Dermis microvascular lymphatic vessel endothelial cell (primary cell): ENCODE data around the gene SYTL3. TPM values are rescaled to one million over a fixed set of nuclear protein-coding genes. Genes with fewer than 3 reads are reported as not detected.
"Not testable (repeated sequence)": the region's sequence is repeated elsewhere in the genome, so short reads cannot be mapped to it uniquely, and the experiment has no call there.

Experiments
- DNase-seq, 2 donors: peaks; one replicate each; pipeline versions ENCODE4 v3.0.0 to v3.0.0-alpha.2; 2010; ENCODE audit warnings: low read depth in 2 of 2
- total RNA-seq: library from RNA; depleted of rRNA; stranded (reverse); fragments of >200 nt; gene quantifications from 2 replicates; pipeline ENCODE4 v1.2.1, GENCODE V29; 2014

Gene SYTL3
- total RNA-seq, 1 donor from 2014 or later = 0.51 TPM

DNA sequence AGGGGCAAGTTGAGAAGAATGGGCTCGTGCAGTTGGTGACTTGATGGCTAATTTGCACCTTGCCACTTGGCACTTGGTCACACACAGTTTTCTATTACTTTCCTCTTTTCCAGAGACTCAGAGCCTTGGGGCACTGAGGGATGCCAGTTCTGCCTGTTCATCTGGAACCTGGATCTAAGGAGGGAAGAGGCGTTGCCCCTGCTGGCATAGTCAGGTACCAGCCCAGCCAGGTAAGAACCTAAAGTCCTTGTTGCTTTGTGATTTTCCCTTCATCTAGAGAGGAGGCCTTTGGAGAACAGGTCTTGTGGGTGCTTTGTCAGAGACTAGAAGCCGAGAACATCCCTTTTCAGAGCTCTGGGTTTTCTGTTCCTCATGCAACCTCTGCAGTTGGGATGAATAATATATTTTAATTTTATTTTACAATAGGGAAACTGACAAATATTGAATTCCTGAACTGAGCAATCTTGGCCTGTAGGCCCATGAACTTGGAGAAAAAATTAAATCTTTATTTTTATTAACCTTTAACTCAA is 11.4 kb downstream of the SYTL3 start:
- DNase-seq = no peak

DNA sequence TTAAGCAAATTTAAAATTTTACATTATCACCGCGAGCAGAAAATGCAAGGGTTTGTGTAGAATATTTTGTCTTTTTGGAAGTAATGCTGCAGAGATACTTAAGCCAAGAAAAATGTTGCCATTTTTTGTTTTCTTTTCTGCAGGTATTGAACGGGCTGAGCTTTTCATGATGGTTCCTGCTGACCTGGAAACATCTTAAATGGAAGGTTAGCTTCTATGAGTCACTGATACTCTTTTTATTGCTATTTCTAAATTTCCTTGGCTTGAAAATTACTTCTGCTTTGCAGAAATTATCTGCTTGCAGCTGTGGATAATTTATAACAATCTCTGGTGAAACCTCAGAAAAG is 12.7 kb downstream of the SYTL3 start:
- no peak for DNase-seq

DNA sequence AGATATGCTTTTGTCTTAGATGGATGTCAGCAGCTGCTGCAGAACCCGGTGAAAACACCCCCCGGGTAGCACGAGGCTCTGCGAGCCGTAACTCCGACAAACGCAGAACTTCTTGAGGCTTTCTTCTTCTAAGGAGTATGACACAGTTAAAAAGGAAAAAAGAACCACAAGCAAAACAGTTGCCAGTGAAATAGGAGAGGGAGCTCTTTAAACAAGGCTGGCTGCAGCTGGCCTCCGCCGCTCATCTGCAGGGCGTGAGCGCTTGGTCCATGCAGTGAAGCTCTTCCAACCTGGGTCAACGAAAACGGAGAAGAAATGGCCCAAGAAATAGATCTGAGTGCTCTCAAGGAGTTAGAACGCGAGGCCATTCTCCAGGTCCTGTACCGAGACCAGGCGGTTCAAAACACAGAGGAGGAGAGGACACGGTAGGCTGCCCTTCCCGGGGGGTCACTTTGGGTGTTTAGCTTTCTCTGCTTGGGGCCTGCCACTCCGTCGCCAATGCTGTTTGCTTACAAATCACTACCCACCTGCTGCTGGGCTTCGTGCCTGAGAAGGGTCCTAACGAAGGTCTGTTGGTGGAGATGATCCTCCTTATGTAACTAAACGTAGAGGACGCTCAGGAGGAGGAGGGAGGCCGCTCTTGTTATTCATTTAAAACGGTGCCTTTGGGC is 13.2 kb downstream of the SYTL3 start:
- DNase-seq = no peak

DNA sequence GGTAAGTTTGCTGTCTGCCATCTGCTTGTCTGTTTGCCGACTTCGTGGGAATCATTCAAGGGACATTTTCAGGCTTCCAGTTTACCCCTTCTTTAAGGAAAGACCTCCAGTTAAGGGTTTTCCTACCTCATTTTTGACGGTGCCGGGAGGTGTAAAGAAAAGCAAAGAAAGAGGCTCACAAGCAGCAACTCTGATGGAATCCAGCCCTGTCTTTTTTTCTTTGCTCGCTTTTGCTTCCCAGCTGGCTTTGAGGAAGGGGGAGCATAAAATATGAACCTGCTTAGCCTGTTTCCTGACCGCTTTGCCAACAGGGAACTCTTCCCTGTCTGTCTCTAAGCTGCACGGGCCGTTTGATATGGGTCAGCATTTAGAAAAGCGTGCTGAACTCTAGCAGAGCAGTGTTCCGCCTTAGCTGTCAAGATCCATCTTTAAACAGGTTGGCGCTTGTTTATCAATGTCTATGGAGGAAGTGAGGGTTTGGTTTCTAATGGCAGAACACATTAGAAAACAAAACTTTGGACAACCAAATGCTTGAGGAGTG is 13.8 kb downstream of the SYTL3 start:
- no peak for DNase-seq

- no peak for DNase-seq
These were observed 15.5 kb downstream of the SYTL3 start for GRCh38 chr6:158665332-158665731.

- no peak for DNase-seq
These were observed 16.9 kb downstream of the SYTL3 start for GRCh38 chr6:158666628-158667359.

DNA sequence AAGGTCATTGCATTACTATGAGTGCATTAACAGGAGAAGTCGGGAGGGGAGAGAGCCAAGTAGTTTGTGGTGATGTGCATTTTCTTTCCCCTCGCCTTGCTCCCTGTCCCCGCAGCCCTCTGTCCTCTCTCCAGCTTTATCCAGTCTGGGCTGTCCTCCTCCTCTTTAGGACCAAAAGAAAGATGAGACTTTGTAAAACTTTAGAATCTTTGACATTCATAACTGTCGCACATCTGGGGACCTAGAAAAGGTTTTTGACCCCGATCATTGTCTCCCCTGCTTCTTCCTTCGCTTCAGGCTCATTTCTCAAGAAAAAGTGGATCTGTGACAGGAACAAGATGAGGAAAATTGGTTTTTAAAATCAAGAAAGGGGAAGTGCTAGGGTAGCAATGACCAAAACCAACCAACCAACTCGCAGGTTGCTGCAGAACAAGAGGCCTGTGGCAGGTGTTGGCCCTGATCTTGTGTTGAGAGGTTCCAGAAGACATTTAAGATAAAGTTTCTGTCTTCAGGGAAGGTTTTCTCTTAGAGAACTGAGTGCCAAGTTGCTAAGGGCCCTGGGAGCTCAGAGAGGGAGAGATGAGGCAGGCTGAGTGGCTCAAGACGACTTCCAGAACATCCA is 17.6 kb downstream of the SYTL3 start:
- no peak for DNase-seq

GRCh38 chr6:158668707-158669103 is 18.9 kb downstream of the SYTL3 start:
- DNase-seq = no peak

GRCh38 chr6:158669145-158670035 is 19.5 kb downstream of the SYTL3 start:
- no peak for DNase-seq

DNA sequence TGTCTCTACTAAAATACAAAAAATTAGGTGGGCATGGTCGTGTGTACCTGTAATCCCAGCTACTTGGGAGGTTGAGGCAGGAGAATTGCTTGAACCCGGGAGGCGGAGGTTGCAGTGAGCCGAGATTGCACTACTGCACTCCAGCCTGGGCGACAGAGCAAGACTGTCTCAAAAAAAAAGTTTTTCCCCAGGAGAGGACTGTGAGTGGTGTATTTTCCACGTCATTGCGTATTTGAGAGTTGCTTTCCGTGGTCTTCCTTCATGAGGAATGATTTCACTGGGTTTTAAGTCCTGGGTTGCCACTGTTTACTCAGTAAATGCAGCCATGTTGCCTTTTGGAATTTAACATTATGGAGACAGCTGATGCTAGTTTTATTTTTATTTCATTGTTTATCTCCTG is 22.3 kb downstream of the SYTL3 start:
- not testable (repeated sequence) for DNase-seq

- no peak for DNase-seq
These were observed 22.9 kb downstream of the SYTL3 start for GRCh38 chr6:158672726-158673125.

DNA sequence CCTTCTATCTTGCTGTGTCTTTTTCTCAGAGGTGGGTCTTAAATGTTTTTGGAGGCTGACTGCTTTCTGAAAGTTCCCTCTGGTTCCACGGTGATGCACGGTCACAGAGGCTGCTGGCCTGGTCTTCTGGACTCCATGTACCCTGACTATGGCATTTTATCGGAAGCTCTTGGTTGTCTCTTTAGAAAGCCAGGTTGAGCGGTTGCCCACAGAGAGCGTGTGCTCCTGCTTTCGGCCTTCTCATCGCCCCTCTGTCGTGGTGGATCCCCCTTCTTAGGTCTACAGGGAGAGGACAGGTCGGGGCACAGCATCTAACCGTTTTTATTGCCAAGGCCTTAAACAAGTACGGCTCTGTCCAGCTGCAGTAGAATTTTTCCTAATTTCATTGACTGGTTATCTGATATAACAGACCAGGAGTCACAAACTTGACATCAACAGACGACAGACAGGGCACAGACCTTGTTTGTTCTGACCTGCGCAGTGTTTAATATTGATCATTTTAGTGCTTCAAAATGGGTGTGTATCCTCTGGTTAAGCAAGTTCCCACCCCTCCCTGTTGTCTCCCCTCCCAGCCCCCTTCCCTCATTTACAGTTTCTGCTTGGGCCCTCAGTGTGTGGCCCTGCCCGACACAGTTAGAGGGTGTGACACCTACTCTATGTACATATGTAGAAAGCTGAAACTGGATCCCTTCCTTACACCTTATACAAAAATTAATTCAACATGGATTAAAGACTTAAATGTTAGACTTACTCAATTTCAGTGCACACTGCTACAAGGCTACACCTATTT is 24.7 kb downstream of the SYTL3 start:
- no peak for DNase-seq

DNA sequence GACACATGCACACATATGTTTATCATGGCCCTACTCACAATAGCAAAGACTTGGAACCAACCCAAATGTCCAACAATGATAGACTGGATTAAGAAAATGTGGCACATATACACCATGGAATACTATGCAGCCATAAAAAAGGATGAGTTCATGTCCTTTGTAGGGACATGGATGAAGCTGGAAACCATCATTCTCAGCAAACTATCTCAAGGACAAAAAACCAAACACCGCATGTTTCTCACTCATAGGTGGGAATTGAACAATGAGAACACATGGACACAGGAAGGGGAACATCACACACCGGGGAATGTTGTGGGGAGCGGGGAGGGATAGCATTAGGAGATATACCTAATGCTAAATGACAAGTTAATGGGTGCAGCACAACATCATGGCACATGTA is 27.2 kb downstream of the SYTL3 start:
- DNase-seq = not testable (repeated sequence)

- no peak for DNase-seq
These were observed 28.2 kb downstream of the SYTL3 start for GRCh38 chr6:158677906-158678578.

- DNase-seq = no peak
These were observed 30.2 kb downstream of the SYTL3 start for GRCh38 chr6:158680015-158680414.

GRCh38 chr6:158680481-158680880 is 30.6 kb downstream of the SYTL3 start:
- no peak for DNase-seq

DNA sequence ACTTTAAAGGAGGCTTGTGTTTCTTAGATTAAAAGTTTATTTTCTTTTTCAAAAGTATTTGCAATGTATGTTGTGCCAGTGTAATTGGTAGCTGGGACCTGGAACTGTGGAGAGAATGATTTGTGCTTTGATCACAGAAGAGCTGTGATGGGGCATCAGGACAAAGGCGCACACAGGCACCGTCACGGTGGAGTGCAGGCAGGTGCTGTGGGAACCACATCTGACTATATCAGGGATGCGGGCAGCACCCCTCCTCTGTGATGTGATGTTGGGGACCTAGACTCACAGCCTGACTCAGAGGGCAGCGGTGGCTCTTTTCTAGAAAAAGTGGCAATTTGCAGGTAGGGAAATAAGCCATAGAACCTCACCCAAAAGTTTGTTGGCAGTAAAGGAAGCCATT is 34.5 kb downstream of the SYTL3 start:
- DNase-seq = no peak

GRCh38 chr6:158684745-158685324 is 35.0 kb downstream of the SYTL3 start:
- DNase-seq = no peak

DNA sequence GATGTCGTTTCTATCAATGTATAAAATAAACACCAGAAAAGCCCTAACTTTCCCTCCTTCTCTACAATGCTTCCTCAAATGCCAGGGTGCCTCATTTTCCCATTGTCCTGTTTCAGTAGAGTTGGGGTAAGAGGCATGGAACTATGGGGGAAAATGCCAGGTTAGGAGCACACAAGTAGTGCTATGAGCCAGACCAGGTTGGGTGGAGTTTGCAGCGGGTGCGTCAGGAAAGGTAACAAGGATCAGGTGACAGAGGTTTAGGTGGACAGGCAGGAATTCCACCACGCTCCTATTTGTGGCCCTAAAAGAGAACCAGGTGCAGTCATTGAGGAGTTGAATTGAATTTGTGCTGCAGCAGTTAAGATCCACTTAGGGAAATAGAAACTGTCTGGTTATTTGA is 36.5 kb downstream of the SYTL3 start:
- no peak for DNase-seq
